Right lobe of liver (tissue), 6 donors: ENCODE results near the gene RIMBP2. TPM values are rescaled to one million over a fixed set of nuclear protein-coding genes. Genes with fewer than 3 reads are reported as not detected.

Experiments
- ATAC-seq, 4 donors: fragments of 200-7000 bp; cut with Tn5 transposase; one replicate each; pipeline ENCODE4 v1.9.1; 2020; ENCODE audit warnings: mild to moderate bottlenecking in 4 of 4, moderate library complexity in 4 of 4
- DNase-seq, 3 donors: peaks; one replicate each; pipeline ENCODE4 v3.0.0-alpha.2; 2020
- H3K27ac ChIP-seq, 3 donors: fragments of 200-600 bp; one replicate each; pipeline ENCODE4 v1.8.0; 2022
- H3K27me3 ChIP-seq, 2 donors: fragments of 200-600 bp; one replicate each; pipeline ENCODE4 v1.8.0; 2022
- H3K36me3 ChIP-seq, 4 donors: fragments of 200-600 bp; sonication (generic) in 1 of 4; one replicate each; pipeline versions ENCODE4 v1.5.1 to v1.8.0; 2017 to 2022; ENCODE audit warnings: control low read depth in 1 of 4
- H3K4me1 ChIP-seq, 4 donors: fragments of 200-600 bp; sonication (generic) in 1 of 4; one replicate each; pipeline versions ENCODE4 v1.5.1 to v1.8.0; 2017 to 2022; ENCODE audit warnings: control low read depth in 1 of 4
- H3K4me3 ChIP-seq, 3 donors: fragments of 200-600 bp; one replicate each; pipeline ENCODE4 v1.8.0; 2022
- H3K9me3 ChIP-seq, 4 donors: fragments of 200-600 bp; sonication (generic) in 1 of 4; one replicate each; pipeline versions ENCODE4 v1.5.1 to v1.8.0; 2017 to 2022; ENCODE audit warnings: control low read depth in 1 of 4
- POLR2A ChIP-seq: fragments of 450-650 bp; IDR thresholded peaks from one replicate; pipeline ENCODE4 v1.6.1; 2017; ENCODE audit warnings: antibody characterized with exemption, mild to moderate bottlenecking
- WGBS: methylation state at CpG from one replicate; pipeline ENCODE4 v1.1.6; 2018; ENCODE audit warnings: low coverage, low lambda C conversion rate; ENCODE audit not compliant: insufficient coverage; ENCODE audit errors: missing lambda C conversion rate; 5-methylcytosine and 5-hydroxymethylcytosine counted together
- intact Hi-C, 2 donors: fragments of 100-400 bp; cut with DNase I; formaldehyde crosslinking; loops; one replicate each; pipeline versions ENCODE4 v1.11.2 to v1.14.1; 2022
- total RNA-seq, 6 experiments: library from RNA; depleted of rRNA in 2 of 6; stranded (reverse); fragments of >200 nt in 2 of 6; fragmentation: NEBNext Ultra II Directional in 3 of 6; extraction: Animal tissue kit (Norgen Biotek cat#: 25700) in 3 of 6; gene quantifications; one replicate each; pipeline versions ENCODE4 v1.1.0 to v1.2.4, GENCODE V29; 2016 to 2023
- TF ChIP-seq, protein P1 (sequence below), 4 donors: fragments of 200-600 bp in 3 of 4; fragments of 450-650 bp in 1 of 4; IDR thresholded peaks; one replicate each; pipeline versions ENCODE4 v1.5.1 to v1.8.0; 2016 to 2022; ENCODE audit warnings: antibody characterized with exemption in 4 of 4, mild to moderate bottlenecking in 2 of 4
- donor health status: DM: no; HTN: yes; CAD: no.
- donor health status: DM: no; HTN: no; CAD: no.
- donor health status: DM: no; HTN: no; CAD: no.
- donor health status: DM: no; HTN: yes; CAD: no.
- donor health status: DM: no; HTN: yes; CAD: no.

RIMBP2 gene
- total RNA-seq, 6 experiments from 2014 or later: 0.04 to 0.19 TPM; not detected in 4

DNA sequence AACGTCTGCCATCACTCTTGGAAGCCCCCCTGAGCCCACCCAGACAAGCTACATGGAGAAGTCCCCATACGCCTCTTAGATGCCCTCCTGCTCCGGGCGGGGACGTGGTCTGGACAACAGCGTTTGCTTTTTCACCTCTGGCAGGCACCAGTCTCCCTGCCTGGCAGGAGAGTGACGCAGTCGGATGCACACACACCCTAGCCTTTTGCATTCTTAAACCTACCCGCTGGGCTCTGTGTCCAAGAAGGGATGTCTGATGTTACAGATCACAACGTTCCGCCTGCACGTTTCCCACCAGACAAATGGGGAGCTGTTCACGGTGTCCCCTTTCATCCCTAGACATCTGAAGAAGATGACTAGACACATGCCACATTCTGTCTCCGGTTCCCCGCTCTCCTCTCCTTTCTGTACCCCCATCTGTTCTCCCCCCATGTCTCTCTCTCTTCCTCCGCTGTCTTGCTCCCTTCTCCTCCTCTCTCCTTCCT is 100.2 kb downstream of the RIMBP2 start:
- no peak overlapping the region for H3K4me3 ChIP-seq
- H3K4me1 ChIP-seq: no peaks in the 10 kb centered on the region
- no peak for TF ChIP-seq POLR2A
- TF ChIP-seq, protein P1, sequence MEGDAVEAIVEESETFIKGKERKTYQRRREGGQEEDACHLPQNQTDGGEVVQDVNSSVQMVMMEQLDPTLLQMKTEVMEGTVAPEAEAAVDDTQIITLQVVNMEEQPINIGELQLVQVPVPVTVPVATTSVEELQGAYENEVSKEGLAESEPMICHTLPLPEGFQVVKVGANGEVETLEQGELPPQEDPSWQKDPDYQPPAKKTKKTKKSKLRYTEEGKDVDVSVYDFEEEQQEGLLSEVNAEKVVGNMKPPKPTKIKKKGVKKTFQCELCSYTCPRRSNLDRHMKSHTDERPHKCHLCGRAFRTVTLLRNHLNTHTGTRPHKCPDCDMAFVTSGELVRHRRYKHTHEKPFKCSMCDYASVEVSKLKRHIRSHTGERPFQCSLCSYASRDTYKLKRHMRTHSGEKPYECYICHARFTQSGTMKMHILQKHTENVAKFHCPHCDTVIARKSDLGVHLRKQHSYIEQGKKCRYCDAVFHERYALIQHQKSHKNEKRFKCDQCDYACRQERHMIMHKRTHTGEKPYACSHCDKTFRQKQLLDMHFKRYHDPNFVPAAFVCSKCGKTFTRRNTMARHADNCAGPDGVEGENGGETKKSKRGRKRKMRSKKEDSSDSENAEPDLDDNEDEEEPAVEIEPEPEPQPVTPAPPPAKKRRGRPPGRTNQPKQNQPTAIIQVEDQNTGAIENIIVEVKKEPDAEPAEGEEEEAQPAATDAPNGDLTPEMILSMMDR (IDR thresholded peaks at IDR 0.05): no peak
- no peaks in the 10 kb centered on the region for H3K9me3 ChIP-seq
- intact Hi-C loops: no loop called here
- ATAC-seq: no peak
- no peak for DNase-seq
- no peak overlapping the region for H3K27ac ChIP-seq
- H3K36me3 ChIP-seq: no peaks in the 10 kb centered on the region
- WGBS: 77% methylated on average over 13 of the region's 16 CpGs
- no peaks in the 10 kb centered on the region for H3K27me3 ChIP-seq

DNA sequence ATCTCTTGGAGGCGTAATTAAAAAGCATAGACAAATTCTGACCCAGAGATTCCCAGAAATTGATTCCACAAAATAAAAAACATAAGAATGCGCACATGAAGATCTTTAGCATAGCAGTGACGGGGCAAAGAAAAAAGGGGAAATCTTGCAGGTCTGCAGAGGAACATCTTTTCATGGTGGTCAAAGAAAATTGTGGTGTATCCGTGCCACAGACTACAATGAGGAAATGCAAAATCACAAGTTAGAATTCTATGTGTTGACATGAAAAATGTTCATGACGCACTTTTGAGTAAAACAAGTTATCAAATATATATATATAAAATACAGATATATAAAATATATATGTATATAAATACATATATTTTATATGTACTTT is 101.6 kb downstream of the RIMBP2 start:
- no peaks in the 10 kb centered on the region for H3K9me3 ChIP-seq
- ATAC-seq (no peak), DNase-seq (no peak)
- H3K36me3 ChIP-seq: no peaks in the 10 kb centered on the region
- no peak for TF ChIP-seq POLR2A
- TF ChIP-seq, protein P1 (IDR thresholded peaks at IDR 0.05): no peak
- WGBS: 82% methylated on average over 5 of the region's 5 CpGs
- no peak overlapping the region for H3K4me3 ChIP-seq
- H3K27ac ChIP-seq: no peak overlapping the region
- intact Hi-C loops: no loop called here
- H3K4me1 ChIP-seq: no peaks in the 10 kb centered on the region
- no peaks in the 10 kb centered on the region for H3K27me3 ChIP-seq

DNA sequence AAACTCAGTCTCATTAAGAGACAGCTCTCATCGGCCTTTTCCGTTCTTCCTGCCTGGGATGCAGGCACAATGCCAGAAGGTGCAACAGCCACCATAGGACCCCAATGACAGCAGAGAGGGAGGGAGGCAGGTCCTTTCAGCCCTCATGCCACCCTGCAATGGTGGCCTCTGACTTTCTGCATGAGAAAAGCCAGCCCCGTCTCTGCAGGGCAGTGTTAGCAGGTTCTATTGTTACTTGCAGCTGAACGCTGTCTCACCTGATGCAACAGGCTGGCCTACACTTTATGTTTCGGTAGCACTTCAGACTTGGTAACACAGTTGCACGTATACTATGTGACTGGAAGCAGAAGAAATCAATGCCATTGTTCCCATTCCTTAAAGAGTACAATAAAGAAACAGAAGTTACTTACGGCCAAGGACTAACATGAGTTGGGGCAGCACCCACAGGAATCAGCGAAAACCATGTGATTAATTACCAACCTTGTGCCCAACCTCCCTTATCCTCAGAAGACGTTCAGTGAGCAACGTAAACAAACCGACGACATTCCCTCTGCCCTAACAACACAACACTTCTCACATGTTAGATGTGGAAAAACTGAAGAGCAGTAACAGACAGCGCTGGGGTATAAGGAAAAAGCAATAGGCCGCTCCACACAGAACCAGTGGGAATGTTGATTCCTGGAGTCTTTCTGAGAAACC is 102.1 kb downstream of the RIMBP2 start:
- Histone ChIP-seq H3K27ac (no peak overlapping the region), H3K4me1 (no peaks in the 10 kb centered on the region), H3K4me3 (no peak overlapping the region), H3K9me3 (no peaks in the 10 kb centered on the region), H3K27me3 (no peaks in the 10 kb centered on the region), H3K36me3 (no peaks in the 10 kb centered on the region)
- no peak for TF ChIP-seq POLR2A
- TF ChIP-seq, protein P1 (IDR thresholded peaks at IDR 0.05): no peak
- 71% methylated on average over 10 of the region's 14 CpGs for WGBS
- DNase-seq: no peak
- no peak for ATAC-seq
- intact Hi-C loops: no loop called here

DNA sequence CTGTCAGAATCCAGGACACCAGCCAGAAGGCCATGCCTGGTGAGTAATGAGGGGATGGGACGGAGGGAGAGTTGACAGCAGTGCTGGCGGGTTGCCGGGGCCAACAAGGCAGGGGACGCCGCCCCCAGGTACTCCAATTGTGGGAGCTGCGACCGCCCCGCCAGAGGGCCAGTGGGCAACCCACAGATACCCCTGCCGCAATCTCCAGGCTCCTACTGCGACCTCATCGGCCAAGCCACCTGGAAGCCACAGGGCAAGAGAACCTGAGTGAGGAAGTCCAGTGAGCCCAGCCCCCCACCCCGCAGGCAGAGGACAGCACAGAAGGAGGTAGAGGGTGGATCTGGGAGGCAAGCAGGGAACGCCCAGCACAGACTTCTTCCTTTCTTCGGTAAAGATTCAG is 103.0 kb downstream of the RIMBP2 start:
- Histone ChIP-seq H3K4me1 (no peaks in the 10 kb centered on the region), H3K27ac (no peak overlapping the region), H3K27me3 (no peaks in the 10 kb centered on the region), H3K36me3 (no peaks in the 10 kb centered on the region), H3K4me3 (no peak overlapping the region), H3K9me3 (no peaks in the 10 kb centered on the region)
- no peak for TF ChIP-seq POLR2A
- TF ChIP-seq, protein P1 (IDR thresholded peaks at IDR 0.05): no peak
- WGBS: 83% methylated on average over 8 of the region's 14 CpGs
- ATAC-seq (no peak), DNase-seq (no peak)
- intact Hi-C loops: no loop called here
